SW 1271 (cell line): ENCODE results near the gene ZHX3.
"Not testable (repeated sequence)": the region's sequence is repeated elsewhere in the genome, so short reads cannot be mapped to it uniquely, and the experiment has no call there.

Experiments
- DNase-seq, 2 experiments: peaks; one replicate each; lab custom pipeline; 2025; lab: John Stamatoyannopoulos, UW

Gene ZHX3

DNA sequence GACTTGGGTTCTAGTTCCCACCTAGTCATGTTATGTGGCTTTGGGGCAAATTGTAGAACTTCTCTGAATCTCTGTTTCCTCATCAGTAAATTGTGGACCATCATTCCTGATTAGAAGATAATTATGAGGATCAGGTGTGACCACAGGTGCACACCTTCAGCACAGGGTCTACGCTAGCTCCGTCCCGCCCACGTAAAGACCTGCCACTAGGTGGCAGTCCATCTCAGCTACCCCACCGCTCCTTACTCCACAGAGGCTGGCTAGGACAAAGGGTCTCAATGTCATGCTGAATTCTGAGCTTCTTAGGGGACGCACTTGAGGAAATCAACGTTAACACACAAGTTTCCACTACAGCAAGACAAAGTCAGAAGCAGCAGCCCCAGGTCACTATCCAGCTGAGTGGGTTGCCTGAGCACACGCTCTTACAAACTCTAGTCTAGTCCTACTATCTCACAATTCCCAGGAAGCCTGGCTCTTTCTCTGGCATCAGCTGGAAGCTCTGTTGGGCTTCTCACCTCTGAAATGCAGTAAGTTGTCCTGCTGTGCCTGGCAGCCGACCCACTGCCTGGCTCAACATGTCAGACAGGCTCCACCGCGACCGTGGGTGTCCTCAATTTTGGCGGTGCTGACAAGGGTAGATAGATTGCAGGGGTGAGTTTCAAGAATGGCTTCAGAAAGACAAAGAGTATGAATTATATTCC lies 182.2 kb downstream of the ZHX3 start:
- DNase-seq = peak in 1 of 2 experiments; percentile 14

DNA sequence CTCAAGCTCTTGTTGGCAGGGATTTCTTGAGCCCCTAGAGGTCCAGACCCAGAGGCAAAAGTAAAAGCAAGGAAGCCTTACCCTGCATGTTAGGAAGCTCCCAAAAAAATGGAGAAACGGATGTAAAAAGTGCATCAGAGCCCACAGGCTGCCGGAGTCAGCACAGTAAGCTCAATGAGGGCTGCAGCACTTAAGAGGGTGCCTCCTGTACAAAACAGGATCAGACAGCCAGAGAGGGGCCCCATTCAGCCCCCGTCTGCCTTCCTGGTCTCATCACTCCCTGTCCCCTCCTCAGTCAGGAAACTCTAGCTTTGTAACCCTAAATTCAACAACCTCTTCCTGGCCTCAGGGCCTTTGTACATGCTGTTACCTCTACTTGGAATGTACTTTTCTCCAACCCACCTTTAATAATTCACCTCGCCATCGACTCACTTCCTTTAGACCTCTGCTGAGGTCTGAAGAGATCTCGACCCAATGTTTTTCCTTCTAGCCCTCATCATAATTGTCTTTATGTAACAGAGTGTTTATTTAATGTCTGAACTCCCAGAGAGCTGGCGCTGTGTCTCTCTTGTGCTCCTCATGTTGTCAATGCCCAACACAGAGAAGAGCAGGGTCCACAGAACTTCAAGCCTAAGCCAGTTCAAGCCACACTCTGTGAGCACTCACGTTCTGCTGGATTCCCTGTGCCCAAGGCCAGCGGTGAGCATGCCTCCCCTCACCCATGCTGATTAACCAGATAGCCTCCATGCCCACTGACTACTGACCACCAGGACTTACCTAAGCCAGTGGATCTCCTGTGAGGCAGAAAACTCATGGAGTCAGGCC lies 183.0 kb downstream of the ZHX3 start:
- DNase-seq = no peak

- no peak for DNase-seq
These were observed 183.7 kb downstream of the ZHX3 start for GRCh38 chr20:41133709-41134361.

DNA sequence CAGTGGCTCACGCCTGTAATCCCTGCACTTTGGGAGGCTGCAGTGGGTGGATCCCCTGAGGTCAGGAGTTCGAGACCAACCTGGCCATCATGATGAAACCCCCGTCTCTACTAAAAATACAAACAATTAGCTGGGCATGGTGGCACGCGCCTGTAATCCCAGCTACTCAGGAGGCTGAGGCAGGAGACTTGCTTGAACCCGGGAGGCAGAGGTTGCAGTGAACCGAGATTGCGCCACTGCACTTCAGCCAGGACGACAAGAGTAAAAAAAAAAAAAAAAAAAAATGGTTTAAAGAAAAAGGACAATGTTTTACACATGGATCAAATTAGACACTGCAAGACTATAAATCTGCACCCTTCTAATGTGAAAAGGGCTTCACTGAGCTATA lies 185.1 kb downstream of the ZHX3 start:
- DNase-seq = not testable (repeated sequence)

DNA sequence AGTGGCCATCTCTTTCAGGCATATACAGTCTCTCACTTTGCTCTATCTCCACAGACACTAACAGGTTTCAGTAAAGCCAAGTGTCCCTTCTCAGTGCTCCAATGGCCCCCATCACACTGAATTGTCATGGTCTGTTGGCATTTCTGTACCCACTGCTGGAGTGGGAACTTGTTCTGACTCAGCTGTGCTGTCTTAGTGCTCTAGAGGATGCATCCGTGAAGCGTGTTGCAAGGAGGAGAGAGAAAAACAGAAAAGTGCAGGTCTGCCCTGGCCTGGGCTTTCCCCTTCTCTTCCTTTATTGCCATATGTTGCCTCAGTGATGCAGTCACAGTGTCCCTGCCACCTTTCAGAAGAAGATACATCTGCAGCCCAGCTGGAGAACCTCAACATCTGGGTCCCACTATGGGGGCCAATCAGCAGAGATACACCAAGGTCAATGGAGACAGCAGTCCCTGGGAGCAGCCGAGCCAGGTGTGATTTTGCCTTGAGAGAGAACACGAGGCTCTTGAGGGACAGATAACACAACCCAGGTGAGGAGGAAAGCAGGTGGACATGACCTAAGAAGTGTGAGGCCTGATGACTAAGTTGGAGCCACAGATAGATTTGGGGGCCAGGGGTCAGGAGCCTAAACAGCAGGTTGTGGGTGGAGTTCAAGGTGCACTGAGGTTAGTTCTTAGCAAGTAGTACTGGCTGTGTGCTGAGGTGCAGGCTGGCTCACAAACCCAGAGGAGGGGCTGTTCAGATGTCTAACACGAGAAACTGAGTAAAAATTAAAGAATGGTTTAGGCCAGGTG lies 185.7 kb downstream of the ZHX3 start:
- DNase-seq = no peak
